GM12878 (cell line): ENCODE measurements around the gene ITGA6. TPM values are rescaled to one million over a fixed set of nuclear protein-coding genes. Genes with fewer than 3 reads are reported as not detected.
A peak's percentile ranks its signal among the peaks of the same experiment; 100 is the strongest.

Experiments
- ATAC-seq: fragments of 200-7000 bp; cut with Tn5 transposase; 3 replicates; pipeline ENCODE4 v1.9.1; 2020; ENCODE audit warnings: mild to moderate bottlenecking, moderate library complexity
- BruUV-seq: library from RNA; stranded (reverse); fragments of 400-500 nt; replicated peaks from 2 replicates; lab custom pipeline; 2021; lab: Mats Ljungman, UMichigan
- CTCF ChIA-PET: fragments of 300-600 bp; sonication (Branson Sonifier 250); formaldehyde crosslinking; extraction: SDS; loops from one replicate; lab custom pipeline; 2021; ENCODE audit warnings: inconsistent platforms; lab: Yijun Ruan, JAX
- POLR2A ChIA-PET: fragments of 350-600 bp; formaldehyde crosslinking; extraction: SDS; loops from one replicate; lab custom pipeline; 2021; ENCODE audit warnings: inconsistent platforms; lab: Charles Lee
- RAD21 ChIA-PET: fragments of 300-600 bp; sonication (Branson Sonifier 250); formaldehyde crosslinking; loops from one replicate; lab custom pipeline; 2023; ENCODE audit warnings: antibody characterized with exemption; ENCODE audit not compliant: unreplicated experiment; lab: Charles Lee
- SMC1A ChIA-PET: fragments of 300-600 bp; sonication (Branson Sonifier 250); formaldehyde crosslinking; loops from one replicate; lab custom pipeline; 2023; ENCODE audit not compliant: unreplicated experiment, uncharacterized antibody; lab: Charles Lee
- DNase-seq: peaks from one replicate; pipeline ENCODE4 v3.0.0-alpha.2; 2011; ENCODE audit warnings: low read depth, low spot score
- FAIRE-seq: peaks from 3 replicates; lab custom pipeline; 2011; peaks lifted over from hg19 to GRCh38; lab: Jason Lieb, UNC
- H2AFZ ChIP-seq: 2 replicates; pipeline ENCODE4 v1.6.0; 2011; ENCODE audit warnings: low read depth, low read length, control low read depth; ENCODE audit not compliant: control insufficient read depth
- H3K27ac ChIP-seq: 2 replicates; pipeline ENCODE4 v1.5.1; 2011; ENCODE audit warnings: control low read depth; ENCODE audit not compliant: control insufficient read depth, insufficient read depth
- H3K27me3 ChIP-seq, 2 experiments: replicated peaks in 1 of 2; 2 replicates each; pipeline versions ENCODE4 v1.6.0 to v1.6.1; 2011; ENCODE audit warnings: low read length in 1 of 2; ENCODE audit not compliant: control insufficient read depth in 2 of 2, insufficient read depth in 2 of 2
- H3K36me3 ChIP-seq, 2 experiments: 2 replicates each; pipeline ENCODE4 v1.5.1; 2011; ENCODE audit warnings: low read length in 1 of 2; ENCODE audit not compliant: control insufficient read depth in 2 of 2, insufficient read depth in 2 of 2
- H3K4me1 ChIP-seq: 2 replicates; pipeline ENCODE4 v1.6.1; 2011; ENCODE audit warnings: mild to moderate bottlenecking, low read length, moderate library complexity, mixed read lengths; ENCODE audit not compliant: control insufficient read depth, insufficient read depth
- H3K4me2 ChIP-seq: 2 replicates; pipeline ENCODE4 v1.6.0; 2011; ENCODE audit warnings: control low read depth; ENCODE audit not compliant: control insufficient read depth, insufficient read depth
- H3K4me3 ChIP-seq: fragments of 200-600 bp; sonication (generic); 2 replicates; pipeline ENCODE4 v1.5.1; 2016
- H3K79me2 ChIP-seq: 2 replicates; pipeline ENCODE4 v1.6.0; 2011; ENCODE audit warnings: low read length; ENCODE audit not compliant: control insufficient read depth, insufficient read depth
- H3K9ac ChIP-seq: 2 replicates; pipeline ENCODE4 v1.8.0; 2011; ENCODE audit warnings: low read length, control low read depth, mixed read lengths; ENCODE audit not compliant: control insufficient read depth, insufficient read depth
- H3K9me3 ChIP-seq: replicated peaks from 3 replicates; pipeline ENCODE4 v1.5.1; 2011; ENCODE audit warnings: mild to moderate bottlenecking, low read length; ENCODE audit not compliant: control insufficient read depth, insufficient read depth
- H4K20me1 ChIP-seq: 2 replicates; pipeline ENCODE4 v1.6.0; 2011; ENCODE audit not compliant: control insufficient read depth, insufficient read depth
- CHD1 ChIP-seq: IDR thresholded peaks from 2 replicates; pipeline ENCODE4 v1.6.1; 2012; ENCODE audit warnings: low read depth, low read length, improper control_type of control experiment
- HDAC6 ChIP-seq: fragments of 200-600 bp; sonication (generic); IDR thresholded peaks from one replicate; pipeline ENCODE4 v1.8.0; 2017; ENCODE audit warnings: antibody characterized with exemption; ENCODE audit not compliant: unreplicated experiment
- IKZF1 ChIP-seq: fragments of 450-650 bp; conservative IDR thresholded peaks from 2 replicates; pipeline ENCODE4 v1.6.1; 2017; ENCODE audit warnings: antibody characterized with exemption, mild to moderate bottlenecking
- RAD21 ChIP-seq: IDR thresholded peaks from 2 replicates; pipeline ENCODE4 v1.6.1; 2011; ENCODE audit warnings: mild to moderate bottlenecking, low read depth, low read length, moderate library complexity; ENCODE audit not compliant: insufficient read depth
- WGBS: methylation state at CpG from one replicate; pipeline ENCODE4 v1.1.6; 2016; ENCODE audit warnings: low lambda C conversion rate; ENCODE audit not compliant: insufficient replicate concordance, insufficient coverage; ENCODE audit errors: missing lambda C conversion rate; 5-methylcytosine and 5-hydroxymethylcytosine counted together
- in situ Hi-C: fragments of 300-500 bp; cut with MboI; formaldehyde crosslinking; loops from 9 replicates; pipeline ENCODE4 v1.14.3; 2018; ENCODE audit warnings: mixed read lengths
- intact Hi-C: fragments of 100-400 bp; cut with micrococcal nuclease; formaldehyde crosslinking; loops from one replicate; pipeline ENCODE4 v1.14.2; 2022; ENCODE audit not compliant: unreplicated experiment
- polyA plus RNA-seq, 11 experiments: library from polyadenylated mRNA; depleted of rRNA in 4 of 11; unstranded in 6 of 11; stranded (reverse) in 5 of 11; fragments of >200 nt; fragmentation: Nextera tagmentation in 4 of 11; fragmentation: Illumina TruSeq in 1 of 11; extraction: Ambion mirVana in 4 of 11; extraction: Trizol in 1 of 11; gene quantifications; 1 replicate in 1 of 11; 2 replicates in 10 of 11; pipeline versions ENCODE4 v1.2.1 to v1.2.3, GENCODE V29; 2011 to 2016; ENCODE audit warnings: inconsistent platforms in 2 of 11, missing spikeins in 2 of 11, low read depth in 1 of 11
- total RNA-seq, 4 experiments: library from RNA; depleted of rRNA in 3 of 4; stranded (reverse); fragments of >200 nt in 3 of 4; fragmentation: Illumina TruSeq in 1 of 4; extraction: Trizol in 1 of 4; gene quantifications; 2 replicates each; pipeline versions ENCODE4 v1.2.1 to v1.2.3, GENCODE V29; 2013 to 2021
- TF ChIP-seq, protein P1 (sequence below): IDR thresholded peaks from 2 replicates; pipeline ENCODE4 v1.6.1; 2012; ENCODE audit warnings: improper control_type of control experiment, low read depth, low read length; ENCODE audit not compliant: insufficient replicate concordance
- TF ChIP-seq, protein P2 (sequence below): fragments of 450-650 bp; IDR thresholded peaks from 2 replicates; pipeline ENCODE4 v1.6.1; 2017; ENCODE audit warnings: mild to moderate bottlenecking, moderate library complexity

ITGA6 gene
- total and polyA plus RNA-seq, 10 of the 15 experiments (the other 5 are each of a cell fraction or from before 2014, with no cell fraction given): 0.01 to 0.36 (median 0.14) TPM; not detected in 2

DNA sequence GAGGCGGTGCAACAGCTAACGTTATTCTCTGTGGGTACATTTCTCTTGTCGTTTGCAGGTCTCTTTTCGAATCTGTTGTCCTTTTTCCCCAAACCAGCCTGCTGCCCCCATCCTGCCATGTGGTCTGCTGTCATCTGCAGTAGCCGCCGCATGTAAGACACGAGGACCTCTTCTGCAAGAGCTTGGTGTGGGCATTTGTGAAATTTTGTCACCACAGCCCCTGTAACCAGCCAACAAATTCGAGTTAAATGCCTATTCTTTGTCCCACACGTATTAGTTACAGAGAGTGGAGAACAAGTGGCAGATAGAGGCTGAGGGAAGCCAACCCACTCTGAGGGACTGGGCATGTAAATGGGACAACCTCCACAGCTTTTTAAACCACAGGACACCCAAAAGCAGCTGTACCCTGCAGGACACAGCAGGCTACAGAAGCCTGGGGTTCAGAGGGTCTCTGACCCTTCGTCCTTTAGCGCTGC, 35.0 kb downstream of the ITGA6 start:
- Histone ChIP-seq H3K36me3 (no peaks in the 10 kb centered on the region), H3K9me3 (no peaks in the 10 kb centered on the region), H3K4me3 (no peak overlapping the region), H3K27me3 (peaks cover 0 to 8% of the 10 kb centered on the region in 2 experiments; a peak in 2 of 4 replicates), H3K4me1 (peaks cover 8% of the 10 kb centered on the region), H3K4me2 (no peak overlapping the region), H3K79me2 (no peaks in the 10 kb centered on the region), H3K9ac (no peak overlapping the region), H3K27ac (no peak overlapping the region), H4K20me1 (no peaks in the 10 kb centered on the region), H2AFZ (no peak overlapping the region)
- no peak for DNase-seq
- in situ Hi-C loops (loop anchor here (10.0 kb wide), 2 partner anchors 288 to 868 kb away; no protein-coding TSS in a partner anchor), intact Hi-C loops (loop anchor here (1.0 to 10.0 kb wide), 3 partner anchors 262 to 760 kb away; no protein-coding TSS in a partner anchor)
- peak; percentile 18; the same call in 2 of the 3 replicates for ATAC-seq
- ChIA-PET SMC1A (interaction anchor here (0.8 to 1.6 kb wide), 5 partner anchors 18 to 874 kb away, joined by 3 to 6 read pairs (median 3); no protein-coding TSS in a partner anchor), RAD21 (interaction anchor here (1.1 to 1.7 kb wide), 7 partner anchors 10 to 889 kb away, joined by 3 to 10 read pairs (median 6); no protein-coding TSS in a partner anchor), POLR2A (no interaction called here), CTCF (interaction anchor here (0.7 to 3.4 kb wide), 32 partner anchors 9 to 905 kb away, joined by 3 to 23 read pairs (median 4); no protein-coding TSS in a partner anchor)
- WGBS: 23% methylated on average over 11 of the region's 11 CpGs
- no TSS peak for BruUV-seq
- no peak for FAIRE-seq
- TF ChIP-seq, protein P1, sequence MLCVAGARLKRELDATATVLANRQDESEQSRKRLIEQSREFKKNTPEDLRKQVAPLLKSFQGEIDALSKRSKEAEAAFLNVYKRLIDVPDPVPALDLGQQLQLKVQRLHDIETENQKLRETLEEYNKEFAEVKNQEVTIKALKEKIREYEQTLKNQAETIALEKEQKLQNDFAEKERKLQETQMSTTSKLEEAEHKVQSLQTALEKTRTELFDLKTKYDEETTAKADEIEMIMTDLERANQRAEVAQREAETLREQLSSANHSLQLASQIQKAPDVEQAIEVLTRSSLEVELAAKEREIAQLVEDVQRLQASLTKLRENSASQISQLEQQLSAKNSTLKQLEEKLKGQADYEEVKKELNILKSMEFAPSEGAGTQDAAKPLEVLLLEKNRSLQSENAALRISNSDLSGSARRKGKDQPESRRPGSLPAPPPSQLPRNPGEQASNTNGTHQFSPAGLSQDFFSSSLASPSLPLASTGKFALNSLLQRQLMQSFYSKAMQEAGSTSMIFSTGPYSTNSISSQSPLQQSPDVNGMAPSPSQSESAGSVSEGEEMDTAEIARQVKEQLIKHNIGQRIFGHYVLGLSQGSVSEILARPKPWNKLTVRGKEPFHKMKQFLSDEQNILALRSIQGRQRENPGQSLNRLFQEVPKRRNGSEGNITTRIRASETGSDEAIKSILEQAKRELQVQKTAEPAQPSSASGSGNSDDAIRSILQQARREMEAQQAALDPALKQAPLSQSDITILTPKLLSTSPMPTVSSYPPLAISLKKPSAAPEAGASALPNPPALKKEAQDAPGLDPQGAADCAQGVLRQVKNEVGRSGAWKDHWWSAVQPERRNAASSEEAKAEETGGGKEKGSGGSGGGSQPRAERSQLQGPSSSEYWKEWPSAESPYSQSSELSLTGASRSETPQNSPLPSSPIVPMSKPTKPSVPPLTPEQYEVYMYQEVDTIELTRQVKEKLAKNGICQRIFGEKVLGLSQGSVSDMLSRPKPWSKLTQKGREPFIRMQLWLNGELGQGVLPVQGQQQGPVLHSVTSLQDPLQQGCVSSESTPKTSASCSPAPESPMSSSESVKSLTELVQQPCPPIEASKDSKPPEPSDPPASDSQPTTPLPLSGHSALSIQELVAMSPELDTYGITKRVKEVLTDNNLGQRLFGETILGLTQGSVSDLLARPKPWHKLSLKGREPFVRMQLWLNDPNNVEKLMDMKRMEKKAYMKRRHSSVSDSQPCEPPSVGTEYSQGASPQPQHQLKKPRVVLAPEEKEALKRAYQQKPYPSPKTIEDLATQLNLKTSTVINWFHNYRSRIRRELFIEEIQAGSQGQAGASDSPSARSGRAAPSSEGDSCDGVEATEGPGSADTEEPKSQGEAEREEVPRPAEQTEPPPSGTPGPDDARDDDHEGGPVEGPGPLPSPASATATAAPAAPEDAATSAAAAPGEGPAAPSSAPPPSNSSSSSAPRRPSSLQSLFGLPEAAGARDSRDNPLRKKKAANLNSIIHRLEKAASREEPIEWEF: no peak
- TF ChIP-seq RAD21: no peak
- no peak for TF ChIP-seq IKZF1
- no peak for TF ChIP-seq HDAC6
- TF ChIP-seq CHD1: no peak
- TF ChIP-seq, protein P2, sequence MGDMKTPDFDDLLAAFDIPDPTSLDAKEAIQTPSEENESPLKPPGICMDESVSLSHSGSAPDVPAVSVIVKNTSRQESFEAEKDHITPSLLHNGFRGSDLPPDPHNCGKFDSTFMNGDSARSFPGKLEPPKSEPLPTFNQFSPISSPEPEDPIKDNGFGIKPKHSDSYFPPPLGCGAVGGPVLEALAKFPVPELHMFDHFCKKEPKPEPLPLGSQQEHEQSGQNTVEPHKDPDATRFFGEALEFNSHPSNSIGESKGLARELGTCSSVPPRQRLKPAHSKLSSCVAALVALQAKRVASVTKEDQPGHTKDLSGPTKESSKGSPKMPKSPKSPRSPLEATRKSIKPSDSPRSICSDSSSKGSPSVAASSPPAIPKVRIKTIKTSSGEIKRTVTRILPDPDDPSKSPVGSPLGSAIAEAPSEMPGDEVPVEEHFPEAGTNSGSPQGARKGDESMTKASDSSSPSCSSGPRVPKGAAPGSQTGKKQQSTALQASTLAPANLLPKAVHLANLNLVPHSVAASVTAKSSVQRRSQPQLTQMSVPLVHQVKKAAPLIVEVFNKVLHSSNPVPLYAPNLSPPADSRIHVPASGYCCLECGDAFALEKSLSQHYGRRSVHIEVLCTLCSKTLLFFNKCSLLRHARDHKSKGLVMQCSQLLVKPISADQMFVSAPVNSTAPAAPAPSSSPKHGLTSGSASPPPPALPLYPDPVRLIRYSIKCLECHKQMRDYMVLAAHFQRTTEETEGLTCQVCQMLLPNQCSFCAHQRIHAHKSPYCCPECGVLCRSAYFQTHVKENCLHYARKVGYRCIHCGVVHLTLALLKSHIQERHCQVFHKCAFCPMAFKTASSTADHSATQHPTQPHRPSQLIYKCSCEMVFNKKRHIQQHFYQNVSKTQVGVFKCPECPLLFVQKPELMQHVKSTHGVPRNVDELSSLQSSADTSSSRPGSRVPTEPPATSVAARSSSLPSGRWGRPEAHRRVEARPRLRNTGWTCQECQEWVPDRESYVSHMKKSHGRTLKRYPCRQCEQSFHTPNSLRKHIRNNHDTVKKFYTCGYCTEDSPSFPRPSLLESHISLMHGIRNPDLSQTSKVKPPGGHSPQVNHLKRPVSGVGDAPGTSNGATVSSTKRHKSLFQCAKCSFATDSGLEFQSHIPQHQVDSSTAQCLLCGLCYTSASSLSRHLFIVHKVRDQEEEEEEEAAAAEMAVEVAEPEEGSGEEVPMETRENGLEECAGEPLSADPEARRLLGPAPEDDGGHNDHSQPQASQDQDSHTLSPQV: no peak
